Fibroblast of lung (primary cell): Measurements from ENCODE around the gene KMT2C.

ENCODE experiments used
- EZH2 ChIP-seq: IDR thresholded peaks from 2 replicates; pipeline ENCODE4 v1.5.1; 2012; ENCODE audit warnings: low read length, control low read depth, mild to moderate bottlenecking; ENCODE audit errors: missing control alignments
- TF ChIP-seq, protein P1 (sequence below), 2 donors: IDR thresholded peaks in 1 of 2; conservative IDR thresholded peaks in 1 of 2; 1 replicate in 1 of 2; 2 replicates in 1 of 2; pipeline ENCODE4 v1.5.1; 2011 to 2012; ENCODE audit warnings: low read length in 2 of 2, control low read depth in 1 of 2, inconsistent platforms in 1 of 2, low read depth in 1 of 2, mild to moderate bottlenecking in 1 of 2

DNA sequence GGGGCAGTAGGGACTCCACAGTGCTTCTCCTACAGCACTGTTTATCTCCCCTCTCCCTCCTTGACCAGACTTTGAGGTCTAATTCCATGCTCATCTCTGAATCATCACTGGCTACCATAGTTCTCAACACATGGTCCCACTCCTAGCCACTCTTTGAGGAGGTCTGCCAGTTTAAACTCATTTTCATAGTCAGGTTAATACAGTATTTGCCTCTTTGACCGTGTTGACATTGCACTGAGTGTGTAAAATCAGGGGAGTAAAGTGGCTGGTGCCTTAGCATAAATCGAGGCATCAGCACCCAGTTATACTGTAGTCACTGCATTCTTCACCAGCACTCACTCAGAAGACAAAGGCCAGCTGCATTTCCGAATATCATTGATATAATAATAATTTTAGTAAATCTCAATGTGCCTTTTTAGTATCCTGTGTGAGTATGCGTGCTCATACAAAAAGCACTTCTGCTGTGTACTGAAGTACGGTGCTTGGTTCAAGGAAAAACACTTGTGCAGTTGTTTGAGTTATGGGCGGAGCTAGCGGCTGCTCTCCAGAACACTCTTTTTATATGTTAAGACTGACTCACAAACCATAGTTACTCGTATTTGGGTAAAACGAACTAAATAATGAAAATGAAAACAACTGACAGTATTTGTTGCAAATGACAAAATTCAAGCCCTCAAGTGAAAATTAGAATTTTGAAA, 320.6 kb downstream of the KMT2C start:
- no peak for TF ChIP-seq EZH2
- TF ChIP-seq, protein P1, sequence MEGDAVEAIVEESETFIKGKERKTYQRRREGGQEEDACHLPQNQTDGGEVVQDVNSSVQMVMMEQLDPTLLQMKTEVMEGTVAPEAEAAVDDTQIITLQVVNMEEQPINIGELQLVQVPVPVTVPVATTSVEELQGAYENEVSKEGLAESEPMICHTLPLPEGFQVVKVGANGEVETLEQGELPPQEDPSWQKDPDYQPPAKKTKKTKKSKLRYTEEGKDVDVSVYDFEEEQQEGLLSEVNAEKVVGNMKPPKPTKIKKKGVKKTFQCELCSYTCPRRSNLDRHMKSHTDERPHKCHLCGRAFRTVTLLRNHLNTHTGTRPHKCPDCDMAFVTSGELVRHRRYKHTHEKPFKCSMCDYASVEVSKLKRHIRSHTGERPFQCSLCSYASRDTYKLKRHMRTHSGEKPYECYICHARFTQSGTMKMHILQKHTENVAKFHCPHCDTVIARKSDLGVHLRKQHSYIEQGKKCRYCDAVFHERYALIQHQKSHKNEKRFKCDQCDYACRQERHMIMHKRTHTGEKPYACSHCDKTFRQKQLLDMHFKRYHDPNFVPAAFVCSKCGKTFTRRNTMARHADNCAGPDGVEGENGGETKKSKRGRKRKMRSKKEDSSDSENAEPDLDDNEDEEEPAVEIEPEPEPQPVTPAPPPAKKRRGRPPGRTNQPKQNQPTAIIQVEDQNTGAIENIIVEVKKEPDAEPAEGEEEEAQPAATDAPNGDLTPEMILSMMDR (conservative IDR thresholded peaks at IDR 0.05 in 1 of 2, IDR thresholded peaks at IDR 0.05 in 1 of 2; ENCODE audit: low read depth in 1 of 2, low read length in 2 of 2), result no peak
